B cell (primary cell): ENCODE results near the gene TNNT1.

Experiments
- CTCF ChIP-seq: fragments of 200-600 bp; IDR thresholded peaks from one replicate; pipeline ENCODE4 v1.8.0; 2022; ENCODE audit warnings: antibody characterized with exemption, mild to moderate bottlenecking
- EZH2 ChIP-seq: IDR thresholded peaks from 2 replicates; pipeline ENCODE4 v1.6.1; 2012; ENCODE audit warnings: borderline replicate concordance, low read depth, mild to moderate bottlenecking, moderate library complexity, low read length; ENCODE audit not compliant: insufficient read depth, poor library complexity, severe bottlenecking

GRCh38 chr19:55146705-55147273 is 2.2 kb downstream of the TNNT1 start:
- TF ChIP-seq CTCF (no peak), EZH2 (no peak)
